Neuronal stem cell (in vitro differentiated cells): ENCODE data around the gene SLC38A10.

Experiments used
- DNase-seq: peaks from one replicate; pipeline ENCODE4 v3.0.0-alpha.2; 2013; ENCODE audit warnings: low spot score
- H2AFZ ChIP-seq: one replicate; pipeline ENCODE4 v1.6.1; 2013; ENCODE audit warnings: mild to moderate bottlenecking, low read length, inconsistent platforms
- H2AK5ac ChIP-seq: 2 replicates; pipeline ENCODE4 v1.6.1; 2013; ENCODE audit warnings: low read depth, mild to moderate bottlenecking, inconsistent platforms, low read length, moderate library complexity, mixed read lengths
- H2BK120ac ChIP-seq: 2 replicates; pipeline ENCODE4 v1.6.1; 2013; ENCODE audit warnings: low read depth, mild to moderate bottlenecking, inconsistent platforms, low read length, moderate library complexity, mixed read lengths
- H2BK12ac ChIP-seq: one replicate; pipeline ENCODE4 v1.6.1; 2013; ENCODE audit warnings: low read length, inconsistent platforms
- H2BK15ac ChIP-seq: 2 replicates; pipeline ENCODE4 v1.6.1; 2013; ENCODE audit warnings: mild to moderate bottlenecking, low read length, inconsistent platforms, mixed read lengths
- H2BK5ac ChIP-seq: one replicate; pipeline ENCODE4 v1.6.1; 2013; ENCODE audit warnings: inconsistent platforms, mild to moderate bottlenecking, low read length, moderate library complexity
- H3K14ac ChIP-seq: one replicate; pipeline ENCODE4 v1.6.1; 2013; ENCODE audit warnings: low read length, inconsistent platforms
- H3K18ac ChIP-seq: 2 replicates; pipeline ENCODE4 v1.6.1; 2013; ENCODE audit warnings: low read length, inconsistent platforms
- H3K23ac ChIP-seq: 2 replicates; pipeline ENCODE4 v1.6.1; 2013; ENCODE audit warnings: low read depth, mild to moderate bottlenecking, mixed read lengths, low read length, inconsistent platforms; ENCODE audit not compliant: poor library complexity
- H3K27ac ChIP-seq: replicated peaks from 3 replicates; pipeline ENCODE4 v1.5.1; 2013; ENCODE audit warnings: low read length, inconsistent platforms
- H3K27me3 ChIP-seq, 3 experiments: 2 replicates each; pipeline ENCODE4 v1.6.1; 2013; ENCODE audit warnings: low read length in 3 of 3, mild to moderate bottlenecking in 2 of 3, inconsistent platforms in 1 of 3, low read depth in 1 of 3, mixed read lengths in 1 of 3, moderate library complexity in 1 of 3; ENCODE audit not compliant: control insufficient read depth in 3 of 3, insufficient read depth in 3 of 3
- H3K36me3 ChIP-seq, 2 donors: replicated peaks in 1 of 2; 2 replicates each; pipeline ENCODE4 v1.6.1; 2013; ENCODE audit warnings: low read length in 2 of 2; ENCODE audit not compliant: control insufficient read depth in 2 of 2, insufficient read depth in 2 of 2
- H3K4ac ChIP-seq: 2 replicates; pipeline ENCODE4 v1.6.1; 2013; ENCODE audit warnings: inconsistent platforms, mild to moderate bottlenecking, low read length, moderate library complexity
- H3K4me1 ChIP-seq, 2 donors: 1 replicate in 1 of 2; 2 replicates in 1 of 2; pipeline ENCODE4 v1.6.1; 2013; ENCODE audit warnings: low read length in 2 of 2, low read depth in 1 of 2; ENCODE audit not compliant: control insufficient read depth in 2 of 2, insufficient read depth in 1 of 2
- H3K4me2 ChIP-seq: one replicate; pipeline ENCODE4 v1.6.1; 2013; ENCODE audit warnings: mild to moderate bottlenecking, low read length, inconsistent platforms; ENCODE audit not compliant: insufficient read depth, poor library complexity, severe bottlenecking
- H3K4me3 ChIP-seq, 2 donors: 2 replicates each; pipeline ENCODE4 v1.5.1; 2013; ENCODE audit warnings: low read length in 2 of 2, mild to moderate bottlenecking in 2 of 2, inconsistent platforms in 1 of 2, moderate library complexity in 1 of 2
- H3K79me1 ChIP-seq: one replicate; pipeline ENCODE4 v1.6.1; 2013; ENCODE audit warnings: low read depth, mild to moderate bottlenecking, inconsistent platforms, low read length, moderate library complexity
- H3K9ac ChIP-seq: one replicate; pipeline ENCODE4 v1.6.1; 2013; ENCODE audit warnings: mild to moderate bottlenecking, low read depth, low read length, inconsistent platforms; ENCODE audit not compliant: poor library complexity
- H3K9me3 ChIP-seq, 2 donors: replicated peaks in 1 of 2; 2 replicates each; pipeline versions ENCODE3 to v1.6.1; 2013; ENCODE audit warnings: low read length in 2 of 2, mild to moderate bottlenecking in 2 of 2, inconsistent platforms in 1 of 2, low read depth in 1 of 2, mixed read lengths in 1 of 2, moderate library complexity in 1 of 2; ENCODE audit not compliant: control insufficient read depth in 2 of 2, insufficient read depth in 1 of 2
- H4K8ac ChIP-seq: one replicate; pipeline ENCODE4 v1.6.1; 2013; ENCODE audit warnings: low read depth, mild to moderate bottlenecking, inconsistent platforms, low read length, moderate library complexity
- H4K91ac ChIP-seq: one replicate; pipeline ENCODE4 v1.6.1; 2013; ENCODE audit warnings: low read length, low read depth, mild to moderate bottlenecking, inconsistent platforms; ENCODE audit not compliant: poor library complexity
- WGBS, 2 donors: extraction: QIAGEN DNeasy Blood & Tissue Kit; methylation state at CpG; one replicate each; pipeline ENCODE4 v1.1.7; 2013; ENCODE audit warnings: missing lambda C conversion rate in 2 of 2, mixed read lengths in 1 of 2; ENCODE audit not compliant: insufficient read length in 2 of 2, insufficient replicate concordance in 1 of 2; ENCODE audit errors: extremely low coverage in 2 of 2; 5-methylcytosine and 5-hydroxymethylcytosine counted together

Gene SLC38A10

DNA sequence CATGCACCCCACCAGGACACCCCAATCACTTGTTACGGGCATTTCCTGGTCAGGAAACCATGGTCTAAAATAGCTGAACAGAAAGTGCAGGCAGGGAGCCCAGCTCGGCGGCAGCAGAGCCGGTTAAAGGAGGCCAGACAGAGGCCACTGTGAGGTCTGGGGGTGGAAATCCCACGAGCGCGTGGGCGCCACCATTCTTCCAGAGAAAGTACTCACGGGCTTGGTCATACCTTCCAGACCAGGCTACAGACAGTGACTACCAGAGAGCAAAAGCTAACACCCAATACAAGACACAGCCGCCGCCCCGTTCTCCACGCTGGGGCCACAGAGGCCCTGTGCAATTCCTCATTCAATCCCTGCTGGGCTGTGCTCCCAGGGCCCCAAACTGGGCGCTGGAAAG, 84.2 kb downstream of the SLC38A10 start:
- Histone ChIP-seq H3K23ac (peak overlapping the region; percentile 1), H2BK120ac (no peak overlapping the region), H3K79me1 (peaks cover 10% of the 10 kb centered on the region), H3K9me3 (peaks cover 0 to 5% of the 10 kb centered on the region in 2 donors), H3K27ac (no peak overlapping the region), H3K18ac (no peak overlapping the region), H3K4me3 (no peak overlapping the region), H3K4me1 (no peaks in the 10 kb centered on the region), H2BK15ac (no peak overlapping the region), H2BK12ac (no peak overlapping the region), H4K8ac (no peak overlapping the region), H3K9ac (no peak overlapping the region), H3K36me3 (peaks cover 11 to 33% of the 10 kb centered on the region in 2 donors), H4K91ac (no peak overlapping the region), H3K4me2 (no peak overlapping the region), H3K14ac (no peak overlapping the region), H3K4ac (no peak overlapping the region), H2AK5ac (peak overlapping the region; percentile 2), H2AFZ (no peak overlapping the region), H2BK5ac (no peak overlapping the region), H3K27me3 (no peaks in the 10 kb centered on the region)
- DNase-seq: no peak
- WGBS, 2 donors: no CpG with 5 or more reads among the region's 14 CpGs

DNA sequence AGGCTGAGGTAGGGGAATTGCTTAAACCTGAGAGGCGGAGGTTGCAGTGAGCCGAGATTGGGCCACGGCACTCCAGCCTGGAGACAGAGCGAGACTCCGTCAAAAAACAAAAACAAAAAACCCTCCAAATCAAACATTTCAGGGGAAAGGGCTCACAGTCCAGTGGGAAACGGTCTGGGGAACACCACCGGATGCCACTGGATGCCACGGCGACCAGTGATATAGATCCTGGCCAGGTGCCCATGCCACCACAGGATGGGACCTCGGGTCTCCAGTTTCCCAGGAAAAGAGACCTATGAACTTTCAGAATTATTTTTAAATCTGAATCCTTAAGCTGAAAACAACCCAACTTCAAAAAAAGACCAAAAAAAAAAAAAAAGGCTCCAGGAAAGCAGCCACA, 84.6 kb downstream of the SLC38A10 start:
- WGBS, 2 donors: no CpG with 5 or more reads among the region's 10 CpGs
- Histone ChIP-seq H3K14ac (no peak overlapping the region), H3K36me3 (peaks cover 11 to 33% of the 10 kb centered on the region in 2 donors)

DNA sequence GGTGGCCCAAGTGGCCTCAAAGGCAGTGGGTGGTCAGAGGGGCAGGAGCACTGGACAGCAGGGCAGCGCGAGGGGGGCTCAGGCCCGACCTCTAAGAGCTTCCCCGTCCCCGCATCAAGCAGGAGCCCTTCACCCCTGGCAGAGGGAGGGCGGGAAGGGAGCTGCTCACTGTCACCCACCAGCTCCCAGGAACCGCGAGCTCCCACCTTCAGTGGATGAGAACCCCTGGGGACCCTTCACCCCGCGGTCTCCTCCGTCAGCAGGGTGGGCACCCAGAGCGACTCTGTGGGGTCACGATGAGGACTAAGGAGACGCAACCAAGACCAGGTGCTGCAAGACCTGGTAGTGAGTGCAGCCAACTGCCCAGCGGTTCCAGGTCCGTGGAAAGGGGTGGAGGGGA, 86.0 kb downstream of the SLC38A10 start:
- Histone ChIP-seq H4K91ac (no peak overlapping the region), H4K8ac (no peak overlapping the region), H2BK15ac (no peak overlapping the region), H2AK5ac (no peak overlapping the region), H3K27ac (no peak overlapping the region), H3K9ac (no peak overlapping the region), H3K4ac (no peak overlapping the region), H3K4me2 (no peak overlapping the region), H3K14ac (no peak overlapping the region), H3K23ac (no peak overlapping the region), H3K4me1 (no peaks in the 10 kb centered on the region), H3K27me3 (no peaks in the 10 kb centered on the region), H2BK5ac (no peak overlapping the region), H2BK120ac (no peak overlapping the region), H3K36me3 (peaks cover 16 to 40% of the 10 kb centered on the region in 2 donors), H3K18ac (no peak overlapping the region), H3K9me3 (peaks cover 0 to 5% of the 10 kb centered on the region in 2 donors), H2BK12ac (no peak overlapping the region), H2AFZ (no peak overlapping the region), H3K4me3 (no peak overlapping the region), H3K79me1 (peaks cover 10% of the 10 kb centered on the region)
- no CpG with 5 or more reads among the region's 16 CpGs for WGBS, 2 donors
- DNase-seq: no peak

More for the DNA sequence above, 84.6 kb downstream of the SLC38A10 start:
- no peak overlapping the region for H2BK15ac ChIP-seq
- H3K9me3 ChIP-seq: peaks cover 0 to 5% of the 10 kb centered on the region in 2 donors
- H2AK5ac ChIP-seq: no peak overlapping the region
- no peak for DNase-seq
- H3K4ac ChIP-seq: no peak overlapping the region
- H3K18ac ChIP-seq: no peak overlapping the region
- H2AFZ ChIP-seq: no peak overlapping the region
- no peak overlapping the region for H3K23ac ChIP-seq
- H3K9ac ChIP-seq: no peak overlapping the region
- H4K8ac ChIP-seq: no peak overlapping the region
- no peak overlapping the region for H3K4me2 ChIP-seq
- peaks cover 10% of the 10 kb centered on the region for H3K79me1 ChIP-seq
- no peak overlapping the region for H2BK12ac ChIP-seq
- no peaks in the 10 kb centered on the region for H3K27me3 ChIP-seq
- no peak overlapping the region for H2BK120ac ChIP-seq
- H2BK5ac ChIP-seq: no peak overlapping the region
- H4K91ac ChIP-seq: no peak overlapping the region
- H3K27ac ChIP-seq: no peak overlapping the region
- H3K4me3 ChIP-seq: no peak overlapping the region
- no peaks in the 10 kb centered on the region for H3K4me1 ChIP-seq

DNA sequence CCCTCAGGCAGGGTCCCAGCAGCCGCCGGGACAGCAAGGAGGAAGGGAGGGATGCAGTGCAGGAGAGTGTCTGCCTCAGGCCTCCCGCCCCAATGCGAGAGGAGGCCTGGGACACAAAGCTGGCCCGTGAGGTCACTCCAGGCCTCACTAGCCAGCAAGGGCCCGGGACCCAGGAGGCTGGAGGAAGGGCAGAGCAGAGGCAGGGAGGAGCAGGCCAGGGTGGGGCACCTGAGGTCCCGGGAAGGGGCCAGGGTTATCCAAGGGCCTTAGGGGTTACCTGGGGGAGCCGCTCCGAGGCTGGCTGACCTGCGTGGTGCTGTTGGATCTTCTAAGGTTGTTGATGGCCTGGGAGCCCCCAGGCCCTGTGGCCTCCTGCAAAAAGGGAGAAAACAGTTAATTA, 86.5 kb downstream of the SLC38A10 start:
- no peak overlapping the region for H3K4me2 ChIP-seq
- H3K23ac ChIP-seq: no peak overlapping the region
- no peak overlapping the region for H2BK12ac ChIP-seq
- no peak for DNase-seq
- peaks cover 16 to 44% of the 10 kb centered on the region in 2 donors for H3K36me3 ChIP-seq
- no peak overlapping the region for H2BK120ac ChIP-seq
- no peak overlapping the region for H2BK15ac ChIP-seq
- no peak overlapping the region for H3K9ac ChIP-seq
- no peak overlapping the region for H3K4me3 ChIP-seq
- H2AFZ ChIP-seq: no peak overlapping the region
- no peak overlapping the region for H3K14ac ChIP-seq
- H3K4me1 ChIP-seq: no peaks in the 10 kb centered on the region
- H3K27ac ChIP-seq: no peak overlapping the region
- H3K9me3 ChIP-seq: peaks cover 0 to 5% of the 10 kb centered on the region in 2 donors
- H4K8ac ChIP-seq: no peak overlapping the region
- H4K91ac ChIP-seq: no peak overlapping the region
- H3K27me3 ChIP-seq: no peaks in the 10 kb centered on the region
- no peak overlapping the region for H3K4ac ChIP-seq
- no peak overlapping the region for H3K18ac ChIP-seq
- H3K79me1 ChIP-seq: peaks cover 10% of the 10 kb centered on the region
- no CpG with 5 or more reads among the region's 10 CpGs for WGBS, 2 donors
- no peak overlapping the region for H2AK5ac ChIP-seq
- no peak overlapping the region for H2BK5ac ChIP-seq
